GM19023 (cell line): Measurements from ENCODE around the gene FABP3.

Experiments
- ATAC-seq: cut with Tn5 transposase; IDR thresholded peaks from one replicate; pipeline ENCODE4 v1.9.1; 2021; ENCODE audit warnings: mild to moderate bottlenecking, moderate library complexity; ENCODE audit not compliant: unreplicated experiment

The FABP3 gene

GRCh38 chr1:31373897-31374486 lies 1.1 kb upstream of the FABP3 start:
- ATAC-seq, result no peak

- no peak for ATAC-seq
These were observed 173 bp downstream of the FABP3 start for GRCh38 chr1:31372751-31373055.

- ATAC-seq, result no peak
These were observed 825 bp downstream of the FABP3 start for GRCh38 chr1:31372051-31372450.

- no peak for ATAC-seq
These were observed 1.5 kb downstream of the FABP3 start for GRCh38 chr1:31371121-31371959.

GRCh38 chr1:31370565-31370964 lies 2.3 kb downstream of the FABP3 start:
- ATAC-seq, result no peak

GRCh38 chr1:31370021-31370420 lies 2.9 kb downstream of the FABP3 start:
- ATAC-seq, result no peak

- ATAC-seq, result no peak
These were observed 4.2 kb downstream of the FABP3 start for GRCh38 chr1:31368611-31369107.

GRCh38 chr1:31366796-31367195 lies 6.1 kb downstream of the FABP3 start:
- ATAC-seq, result no peak

GRCh38 chr1:31364561-31365250 lies 8.2 kb downstream of the FABP3 start:
- no peak for ATAC-seq

- ATAC-seq, result no peak
These were observed 10.8 kb downstream of the FABP3 start for GRCh38 chr1:31362032-31362431.

GRCh38 chr1:31361607-31362006 lies 11.3 kb downstream of the FABP3 start:
- no peak for ATAC-seq

GRCh38 chr1:31356427-31356826 lies 16.4 kb downstream of the FABP3 start:
- ATAC-seq, result no peak

- no peak for ATAC-seq
These were observed 18.6 kb downstream of the FABP3 start for GRCh38 chr1:31354283-31354682.

GRCh38 chr1:31348449-31348848 lies 24.4 kb downstream of the FABP3 start:
- ATAC-seq, result no peak

GRCh38 chr1:31346785-31347184 lies 26.1 kb downstream of the FABP3 start:
- no peak for ATAC-seq

GRCh38 chr1:31345635-31346034 lies 27.2 kb downstream of the FABP3 start:
- ATAC-seq, result no peak

- no peak for ATAC-seq
These were observed 28.4 kb downstream of the FABP3 start for GRCh38 chr1:31344503-31344902.

- ATAC-seq, result no peak
These were observed 36.0 kb downstream of the FABP3 start for GRCh38 chr1:31336687-31337467.

GRCh38 chr1:31335007-31335406 lies 37.9 kb downstream of the FABP3 start:
- ATAC-seq, result no peak

GRCh38 chr1:31327381-31327780 lies 45.5 kb downstream of the FABP3 start:
- no peak for ATAC-seq

- no peak for ATAC-seq
These were observed 46.4 kb downstream of the FABP3 start for GRCh38 chr1:31326461-31326860.
